NB4 (cell line): ENCODE results near the gene TNS1.

Experiments
- DNase-seq: peaks from one replicate; pipeline ENCODE4 v3.0.0; 2010; ENCODE audit warnings: low read depth
- H3K4me3 ChIP-seq: one replicate; pipeline ENCODE4 v1.5.1; 2011; ENCODE audit warnings: mild to moderate bottlenecking, low read depth, low read length, moderate library complexity
- MYC ChIP-seq: IDR thresholded peaks from 2 replicates; pipeline ENCODE4 v1.6.1; 2011; ENCODE audit warnings: low read depth, low read length
- POLR2A ChIP-seq: IDR thresholded peaks from 2 replicates; pipeline ENCODE4 v1.6.1; 2011; ENCODE audit warnings: mild to moderate bottlenecking; ENCODE audit not compliant: insufficient read length; ENCODE audit errors: extremely low read depth
- TF ChIP-seq, protein P1 (sequence below): IDR thresholded peaks from one replicate; pipeline ENCODE4 v1.5.1; 2012; ENCODE audit warnings: low read depth, low read length
- TF ChIP-seq, protein P2 (sequence below): IDR thresholded peaks from 2 replicates; pipeline ENCODE4 v1.6.1; 2011; ENCODE audit warnings: low read depth, low read length

The TNS1 gene

DNA sequence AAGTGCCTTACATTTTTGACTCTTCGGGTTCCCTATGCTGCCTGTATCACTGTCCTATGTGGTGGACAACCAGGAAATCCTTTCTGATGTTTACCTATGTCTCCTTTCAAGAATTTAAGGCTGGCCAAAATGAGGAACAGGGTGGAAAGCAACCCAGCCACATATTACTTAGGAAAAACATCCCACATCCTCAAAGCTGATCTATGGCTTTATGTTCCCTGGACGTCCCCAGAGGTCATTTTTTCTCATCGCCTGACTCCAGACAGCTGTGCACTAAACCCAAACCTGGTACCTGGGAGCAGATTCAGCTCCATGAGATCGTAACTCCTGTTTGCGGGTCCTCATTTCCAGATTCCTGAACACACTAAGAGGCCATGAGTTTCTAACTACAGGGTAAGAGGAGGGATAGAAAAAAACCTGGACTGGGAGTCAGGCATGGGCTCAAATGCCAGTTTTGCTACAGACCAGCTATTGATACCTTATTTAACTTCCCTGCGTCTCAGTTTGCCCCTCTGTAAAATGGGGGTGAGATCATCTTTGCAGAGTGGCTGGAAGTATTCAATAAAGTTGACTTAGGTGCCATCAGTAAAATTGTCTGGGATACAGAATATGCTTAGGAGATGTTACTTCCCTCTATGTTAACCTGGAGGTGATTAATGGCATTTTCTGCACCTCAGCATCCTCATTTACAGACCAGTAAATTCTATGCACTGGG is 70.8 kb downstream of the TNS1 start:
- DNase-seq, result no peak
- TF ChIP-seq, protein P1, sequence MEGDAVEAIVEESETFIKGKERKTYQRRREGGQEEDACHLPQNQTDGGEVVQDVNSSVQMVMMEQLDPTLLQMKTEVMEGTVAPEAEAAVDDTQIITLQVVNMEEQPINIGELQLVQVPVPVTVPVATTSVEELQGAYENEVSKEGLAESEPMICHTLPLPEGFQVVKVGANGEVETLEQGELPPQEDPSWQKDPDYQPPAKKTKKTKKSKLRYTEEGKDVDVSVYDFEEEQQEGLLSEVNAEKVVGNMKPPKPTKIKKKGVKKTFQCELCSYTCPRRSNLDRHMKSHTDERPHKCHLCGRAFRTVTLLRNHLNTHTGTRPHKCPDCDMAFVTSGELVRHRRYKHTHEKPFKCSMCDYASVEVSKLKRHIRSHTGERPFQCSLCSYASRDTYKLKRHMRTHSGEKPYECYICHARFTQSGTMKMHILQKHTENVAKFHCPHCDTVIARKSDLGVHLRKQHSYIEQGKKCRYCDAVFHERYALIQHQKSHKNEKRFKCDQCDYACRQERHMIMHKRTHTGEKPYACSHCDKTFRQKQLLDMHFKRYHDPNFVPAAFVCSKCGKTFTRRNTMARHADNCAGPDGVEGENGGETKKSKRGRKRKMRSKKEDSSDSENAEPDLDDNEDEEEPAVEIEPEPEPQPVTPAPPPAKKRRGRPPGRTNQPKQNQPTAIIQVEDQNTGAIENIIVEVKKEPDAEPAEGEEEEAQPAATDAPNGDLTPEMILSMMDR, result no peak
- no peak for TF ChIP-seq MYC
- no peak for TF ChIP-seq POLR2A
- TF ChIP-seq, protein P2, sequence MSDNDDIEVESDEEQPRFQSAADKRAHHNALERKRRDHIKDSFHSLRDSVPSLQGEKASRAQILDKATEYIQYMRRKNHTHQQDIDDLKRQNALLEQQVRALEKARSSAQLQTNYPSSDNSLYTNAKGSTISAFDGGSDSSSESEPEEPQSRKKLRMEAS, result no peak
- no peak overlapping the region for H3K4me3 ChIP-seq

GRCh38 chr2:217930761-217931563 is 71.8 kb downstream of the TNS1 start:
- H3K4me3 ChIP-seq, result no peak overlapping the region
- no peak for TF ChIP-seq MYC
- TF ChIP-seq POLR2A, result no peak
- TF ChIP-seq, protein P1, result no peak
- TF ChIP-seq, protein P2, result peak; percentile 35
- DNase-seq, result no peak

- no peak overlapping the region for H3K4me3 ChIP-seq
- DNase-seq, result no peak
- TF ChIP-seq, protein P1, result no peak
- TF ChIP-seq MYC (no peak), POLR2A (no peak)
- TF ChIP-seq, protein P2, result no peak
Observed at GRCh38 chr2:217929757-217930707, 72.8 kb downstream of the TNS1 start.

- H3K4me3 ChIP-seq, result no peak overlapping the region
- TF ChIP-seq, protein P1, result no peak
- TF ChIP-seq, protein P2, result no peak
- TF ChIP-seq MYC (no peak), POLR2A (no peak)
- DNase-seq, result no peak
Observed at GRCh38 chr2:217929272-217929671, 73.5 kb downstream of the TNS1 start.

- H3K4me3 ChIP-seq, result no peak overlapping the region
- DNase-seq, result peak; percentile 57
- TF ChIP-seq MYC, result no peak
- TF ChIP-seq POLR2A, result no peak
- TF ChIP-seq, protein P1, result no peak
- TF ChIP-seq, protein P2, result no peak
Observed at GRCh38 chr2:217928324-217929181, 74.2 kb downstream of the TNS1 start.
